Stomach (tissue), 4 donors: ENCODE results near the gene TMEM236.

Experiments
- EP300 ChIP-seq: sonication (generic); formaldehyde crosslinking; IDR thresholded peaks from one replicate; pipeline ENCODE4 v1.6.1; 2017; ENCODE audit warnings: antibody characterized with exemption
- POLR2A ChIP-seq, 4 donors: fragments of 450-650 bp; IDR thresholded peaks; one replicate each; pipeline ENCODE4 v1.6.1; 2016; ENCODE audit warnings: antibody characterized with exemption in 4 of 4, control low read depth in 2 of 4, mild to moderate bottlenecking in 1 of 4, moderate library complexity in 1 of 4

GRCh38 chr10:17814973-17815372, 63.0 kb downstream of the TMEM236 start:
- TF ChIP-seq POLR2A (IDR thresholded peaks at IDR 0.05) (no peak), EP300 (no peak)
